ENCODE results near the gene KCTD15.

DNA sequence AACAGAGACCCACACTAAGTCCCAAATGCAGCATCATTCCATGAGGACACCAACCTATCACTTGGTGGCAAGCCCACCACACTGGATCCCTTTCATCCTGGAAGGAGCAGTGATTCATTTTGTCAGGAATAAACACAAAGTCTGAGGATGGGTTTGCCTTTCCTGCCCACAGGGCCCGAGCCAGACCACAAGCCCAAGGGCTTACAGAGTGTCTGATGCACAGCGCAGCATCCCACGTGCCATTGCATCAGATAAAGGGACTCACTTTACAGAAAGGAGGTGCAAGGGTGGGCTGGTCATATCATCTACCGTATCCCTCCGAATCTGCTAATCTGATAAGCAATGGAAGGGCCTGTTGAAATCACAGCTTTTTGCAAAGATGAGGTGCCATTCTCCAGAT, 12.2 kb upstream of the KCTD15 start:
- TF ChIP-seq RAD21 (IDR thresholded peaks at IDR 0.05) = no peak
- TF ChIP-seq CTCF (IDR thresholded peaks at IDR 0.05; ENCODE audit: low read depth, low read length, missing input control) = no peak
- no peak for TF ChIP-seq SP1 (IDR thresholded peaks at IDR 0.05)
- TF ChIP-seq TAF1 (conservative IDR thresholded peaks at IDR 0.05) = no peak
- no peak for TF ChIP-seq YY1 (IDR thresholded peaks at IDR 0.05)
- no peak for TF ChIP-seq MAX (IDR thresholded peaks at IDR 0.05)
- TF ChIP-seq GABPA (IDR thresholded peaks at IDR 0.05 in 1 of 2, conservative IDR thresholded peaks at IDR 0.05 in 1 of 2) = no peak
- TF ChIP-seq JUND (IDR thresholded peaks at IDR 0.05) = no peak
- TF ChIP-seq, protein P1, sequence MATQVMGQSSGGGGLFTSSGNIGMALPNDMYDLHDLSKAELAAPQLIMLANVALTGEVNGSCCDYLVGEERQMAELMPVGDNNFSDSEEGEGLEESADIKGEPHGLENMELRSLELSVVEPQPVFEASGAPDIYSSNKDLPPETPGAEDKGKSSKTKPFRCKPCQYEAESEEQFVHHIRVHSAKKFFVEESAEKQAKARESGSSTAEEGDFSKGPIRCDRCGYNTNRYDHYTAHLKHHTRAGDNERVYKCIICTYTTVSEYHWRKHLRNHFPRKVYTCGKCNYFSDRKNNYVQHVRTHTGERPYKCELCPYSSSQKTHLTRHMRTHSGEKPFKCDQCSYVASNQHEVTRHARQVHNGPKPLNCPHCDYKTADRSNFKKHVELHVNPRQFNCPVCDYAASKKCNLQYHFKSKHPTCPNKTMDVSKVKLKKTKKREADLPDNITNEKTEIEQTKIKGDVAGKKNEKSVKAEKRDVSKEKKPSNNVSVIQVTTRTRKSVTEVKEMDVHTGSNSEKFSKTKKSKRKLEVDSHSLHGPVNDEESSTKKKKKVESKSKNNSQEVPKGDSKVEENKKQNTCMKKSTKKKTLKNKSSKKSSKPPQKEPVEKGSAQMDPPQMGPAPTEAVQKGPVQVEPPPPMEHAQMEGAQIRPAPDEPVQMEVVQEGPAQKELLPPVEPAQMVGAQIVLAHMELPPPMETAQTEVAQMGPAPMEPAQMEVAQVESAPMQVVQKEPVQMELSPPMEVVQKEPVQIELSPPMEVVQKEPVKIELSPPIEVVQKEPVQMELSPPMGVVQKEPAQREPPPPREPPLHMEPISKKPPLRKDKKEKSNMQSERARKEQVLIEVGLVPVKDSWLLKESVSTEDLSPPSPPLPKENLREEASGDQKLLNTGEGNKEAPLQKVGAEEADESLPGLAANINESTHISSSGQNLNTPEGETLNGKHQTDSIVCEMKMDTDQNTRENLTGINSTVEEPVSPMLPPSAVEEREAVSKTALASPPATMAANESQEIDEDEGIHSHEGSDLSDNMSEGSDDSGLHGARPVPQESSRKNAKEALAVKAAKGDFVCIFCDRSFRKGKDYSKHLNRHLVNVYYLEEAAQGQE (IDR thresholded peaks at IDR 0.05) = no peak
- TF ChIP-seq ZBTB33 (IDR thresholded peaks at IDR 0.05) = no peak
- no peak for TF ChIP-seq FOXA1 (IDR thresholded peaks at IDR 0.05)
- no peak for TF ChIP-seq RXRA (IDR thresholded peaks at IDR 0.05)
